Caki2 (cell line): ENCODE data around the gene COL5A1. TPM values are rescaled to one million over a fixed set of nuclear protein-coding genes. Genes with fewer than 3 reads are reported as not detected.

ENCODE experiments used
- DNase-seq: peaks from one replicate; pipeline ENCODE4 v3.0.0-alpha.2; 2015; ENCODE audit warnings: low read depth
- in situ Hi-C: cut with HindIII; loops from 2 replicates; pipeline ENCODE4 v1.10.0; 2016; ENCODE audit warnings: low sequenced_read_pairs, low pct_unique_long_range_greater_than_20kb, mixed read lengths
- total RNA-seq: library from RNA; depleted of rRNA; stranded (reverse); fragments of >200 nt; shearing (Covaris generic); gene quantifications from 2 replicates; pipeline ENCODE4 v1.2.3, GENCODE V29; 2014; ENCODE audit warnings: low replicate concordance; rRNA removed

Gene COL5A1
- total RNA-seq: 21.3 and 30.8 TPM in 2 replicates

GRCh38 chr9:134641173-134641989 lies at the start of gene COL5A1:
TSS of gene COL5A1 (plus strand) at chr9:134641803. CDS start at chr9:134642188, 385 bp downstream.
- in situ Hi-C loops: no loop called here
- peak; percentile 90 for DNase-seq

GRCh38 chr9:134592018-134592818 lies 49.4 kb upstream of the COL5A1 start:
- no peak for DNase-seq
- in situ Hi-C loops: no loop called here

DNA sequence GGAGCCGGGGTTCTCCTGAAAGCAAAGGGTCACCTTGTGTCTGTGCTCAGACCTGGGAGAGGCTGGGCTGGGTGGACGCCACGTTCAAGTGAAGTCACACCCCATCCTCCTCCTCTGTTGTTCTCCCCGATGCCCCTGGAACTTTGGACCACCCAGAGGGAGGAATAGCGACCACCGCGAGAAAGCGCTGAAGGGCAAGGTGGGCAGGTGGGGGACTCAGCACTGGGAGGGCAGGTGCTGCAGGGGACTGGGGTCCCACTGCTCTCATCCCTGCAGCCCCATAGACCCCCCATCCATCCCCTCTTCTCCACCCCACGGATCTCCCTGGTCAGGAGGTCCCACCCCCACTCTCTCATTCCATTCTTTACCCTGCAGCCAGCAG lies 48.8 kb upstream of the COL5A1 start:
- DNase-seq: no peak
- in situ Hi-C loops: no loop called here

- no peak for DNase-seq
- in situ Hi-C loops: no loop called here
Measured at GRCh38 chr9:134593286-134594077, 48.1 kb upstream of the COL5A1 start.

DNA sequence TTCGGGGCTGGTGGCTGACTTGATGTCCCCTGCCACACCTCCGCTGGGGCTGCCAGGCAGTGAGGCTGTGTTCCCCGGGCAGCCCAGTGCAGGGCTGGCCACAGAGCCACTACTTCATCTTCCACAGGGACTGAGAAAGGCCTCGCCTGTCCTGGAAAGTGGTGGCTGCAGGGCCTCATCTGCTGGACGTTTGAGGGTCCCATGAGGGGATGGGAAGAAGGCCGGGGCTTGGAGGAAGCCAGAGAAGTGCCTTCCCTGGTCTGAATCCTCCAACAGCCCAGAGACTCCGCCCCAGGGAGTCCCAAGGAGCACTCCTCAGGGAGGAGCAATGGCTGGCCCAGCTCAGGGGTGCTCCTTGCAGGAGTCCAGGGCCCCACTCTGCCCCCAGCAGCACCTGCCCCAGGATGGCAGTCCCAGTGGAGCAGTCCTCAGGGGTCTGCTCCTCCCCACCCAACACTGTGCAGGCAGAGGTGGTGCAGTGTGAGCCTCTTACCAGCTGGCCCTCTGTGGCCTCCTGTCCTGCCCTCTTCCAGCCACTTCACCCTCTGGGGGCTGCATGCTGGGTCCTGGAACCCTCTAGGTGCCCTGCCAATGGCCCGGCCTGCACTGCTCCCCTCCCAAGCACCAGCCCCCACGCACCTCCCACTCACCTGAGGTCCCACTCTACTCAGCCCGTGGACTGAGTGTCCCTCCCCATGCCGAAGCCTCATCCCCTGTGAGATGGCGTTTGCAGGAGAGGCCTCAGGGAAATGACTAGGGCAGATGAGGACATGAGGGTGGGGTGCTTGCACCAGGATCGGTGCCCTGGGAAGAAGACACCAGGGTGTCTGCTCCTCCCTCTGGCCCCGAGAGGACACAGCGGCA lies 47.3 kb upstream of the COL5A1 start:
- in situ Hi-C loops: no loop called here
- DNase-seq: no peak

DNA sequence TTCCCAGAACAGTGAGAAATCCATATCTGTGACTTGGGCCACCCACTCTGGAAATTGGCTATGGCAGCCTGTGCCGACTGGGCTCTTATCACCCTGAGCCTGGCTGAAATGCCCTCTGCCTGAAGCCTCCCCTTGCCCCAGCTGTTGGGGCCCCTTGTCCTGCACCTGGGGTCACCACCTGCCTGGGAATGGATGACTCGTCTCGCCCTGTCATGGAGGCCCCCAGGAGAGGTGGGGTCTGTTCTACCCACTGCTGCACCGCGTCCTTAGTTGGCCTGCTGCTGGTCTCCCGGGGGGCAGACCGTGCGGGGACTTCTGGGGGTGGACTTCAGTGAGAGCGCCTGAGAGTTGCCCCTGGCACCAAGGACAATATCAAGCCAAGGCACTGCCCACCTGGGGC lies 46.6 kb upstream of the COL5A1 start:
- in situ Hi-C loops: no loop called here
- no peak for DNase-seq

DNA sequence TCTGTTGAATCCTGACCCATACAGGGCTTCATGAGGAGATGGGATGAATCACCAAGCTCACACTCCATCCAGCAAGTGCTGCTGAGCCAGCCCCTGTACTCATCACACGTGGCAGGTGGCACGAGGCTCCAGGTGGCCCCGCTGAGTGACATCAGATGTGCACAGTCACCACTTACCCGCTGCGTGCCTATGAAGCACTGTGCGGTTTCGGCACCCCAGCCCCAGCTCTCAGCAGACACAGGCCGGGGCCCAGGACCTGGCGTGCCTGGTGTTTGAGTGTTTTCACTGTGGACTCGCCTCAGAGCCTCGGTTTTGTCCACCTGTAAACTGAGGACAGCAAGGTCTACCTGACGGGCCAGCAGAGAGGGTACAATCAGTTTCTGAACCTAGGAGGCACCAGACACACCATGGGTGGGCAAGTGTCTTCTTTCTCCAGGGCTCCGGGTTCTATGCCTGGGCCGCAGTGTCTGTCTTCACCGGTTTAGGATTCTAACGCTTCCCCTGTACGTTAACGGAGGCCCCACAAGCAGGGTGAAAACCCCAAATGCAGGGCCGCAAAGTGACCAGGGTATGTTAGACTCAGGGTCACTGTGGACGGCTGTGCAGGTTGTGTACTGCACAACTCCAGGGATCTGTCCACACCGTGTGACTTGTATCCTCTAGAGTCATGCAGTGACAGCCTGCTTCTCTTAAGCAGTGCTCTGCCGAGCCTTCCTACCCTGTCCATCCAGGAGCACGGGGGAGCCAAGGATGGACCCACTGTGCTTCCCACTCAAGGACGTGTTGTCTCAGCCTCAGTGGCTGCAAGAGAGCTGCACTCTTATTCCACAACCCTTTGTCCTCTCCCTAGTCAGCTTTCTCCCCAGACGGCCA lies 44.3 kb upstream of the COL5A1 start:
- in situ Hi-C loops: no loop called here
- DNase-seq: no peak

- in situ Hi-C loops: no loop called here
- no peak for DNase-seq
Measured at GRCh38 chr9:134597957-134598883, 43.4 kb upstream of the COL5A1 start.

GRCh38 chr9:134598884-134599245 lies 42.7 kb upstream of the COL5A1 start:
- in situ Hi-C loops: no loop called here
- DNase-seq: no peak

- DNase-seq: no peak
- in situ Hi-C loops: no loop called here
Measured at GRCh38 chr9:134600371-134600770, 41.2 kb upstream of the COL5A1 start.

DNA sequence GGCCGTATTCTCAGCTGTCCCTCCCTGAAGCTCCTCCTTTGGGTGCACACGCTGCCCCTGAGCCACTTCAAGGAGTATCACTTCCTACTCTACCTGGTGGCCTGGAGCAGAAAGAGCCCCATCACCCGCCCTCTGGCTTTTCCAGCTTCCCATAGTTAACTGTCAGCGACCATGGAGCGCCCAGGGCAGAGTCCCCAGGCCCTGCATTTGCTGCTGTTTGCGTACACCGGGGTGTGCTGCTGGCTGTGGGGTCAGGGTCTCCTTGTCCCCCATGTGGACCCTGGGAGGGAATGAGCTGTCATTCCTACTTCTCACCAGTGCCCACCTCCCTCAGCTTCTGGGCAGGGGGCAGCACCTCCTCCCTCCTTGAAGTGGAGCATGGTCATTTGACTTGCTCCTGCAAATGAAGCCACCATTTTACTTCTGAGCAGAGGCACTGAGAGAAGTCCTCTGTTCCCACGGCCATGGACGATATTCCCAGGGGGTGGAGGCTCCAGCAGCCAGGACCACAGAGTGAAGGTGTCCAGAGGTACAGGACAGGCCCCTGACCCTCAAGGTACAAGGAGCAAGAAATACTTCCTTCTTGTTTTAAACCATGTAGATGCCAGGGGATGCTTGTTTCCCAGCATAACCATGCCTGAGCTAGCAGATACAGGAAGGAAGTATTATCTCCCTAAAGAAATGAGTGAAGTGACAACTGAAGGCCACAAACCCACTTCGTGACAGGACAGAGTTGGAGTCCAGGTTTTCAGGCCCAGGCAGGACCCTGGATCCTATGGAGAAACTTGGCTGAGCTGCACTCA lies 40.6 kb upstream of the COL5A1 start:
- DNase-seq: no peak
- in situ Hi-C loops: no loop called here

DNA sequence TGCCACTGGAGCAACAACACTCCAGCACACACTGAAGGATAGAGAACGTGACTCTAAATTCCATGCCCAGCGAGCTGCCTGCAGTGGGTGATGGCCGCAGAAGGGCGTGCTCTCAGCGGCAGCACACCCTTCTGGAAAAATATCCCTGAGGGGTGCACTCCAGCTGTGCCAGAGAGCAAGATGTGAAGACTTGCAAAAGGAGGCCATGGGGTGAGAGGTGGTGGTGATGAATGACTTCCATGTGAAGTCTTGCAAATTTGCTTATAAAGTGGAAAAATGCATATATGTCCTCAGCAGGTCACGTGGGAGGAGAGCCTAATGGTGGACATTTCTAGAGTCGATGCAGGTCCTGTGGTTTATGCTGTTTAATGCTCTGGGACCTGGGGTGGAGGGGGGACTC lies 39.8 kb upstream of the COL5A1 start:
- no peak for DNase-seq
- in situ Hi-C loops: no loop called here

DNA sequence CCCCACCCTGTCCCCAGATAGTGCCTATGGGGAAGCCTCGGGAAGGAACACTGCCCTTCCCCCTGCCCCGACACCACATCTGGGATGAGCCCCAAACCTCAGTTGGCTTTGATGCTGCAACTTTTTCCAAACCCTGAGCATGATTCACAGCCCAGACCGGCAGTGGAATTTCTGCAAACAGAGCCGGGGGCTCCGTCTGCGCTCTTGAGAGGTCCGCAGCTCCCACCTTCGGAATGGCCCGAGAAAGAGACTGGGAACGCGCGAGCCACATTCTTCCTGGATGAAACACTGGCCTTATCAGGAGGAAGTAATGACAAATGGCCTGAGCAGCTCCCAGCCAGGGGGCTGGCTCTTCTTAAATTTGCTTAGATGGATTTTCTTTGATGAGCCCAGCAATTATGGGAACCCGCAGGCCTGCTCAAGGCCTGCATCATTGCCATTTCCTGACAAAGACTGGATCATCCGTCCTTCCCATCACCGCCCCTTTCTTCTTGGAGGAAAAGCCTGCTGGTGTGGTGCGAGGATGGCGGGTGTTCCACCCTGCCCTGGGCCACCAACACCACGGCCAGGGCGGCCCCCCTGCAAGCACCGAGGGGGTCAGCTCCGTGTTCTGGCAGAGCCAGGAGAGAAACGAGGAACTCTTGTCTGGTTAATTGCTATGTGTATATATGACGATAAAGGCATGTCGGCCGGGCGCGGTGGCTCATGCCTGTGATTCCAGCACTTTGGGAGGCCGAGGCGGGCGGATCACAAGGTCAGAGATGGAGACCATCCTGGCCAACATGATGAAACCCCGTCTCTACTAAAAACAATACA lies 38.8 kb upstream of the COL5A1 start:
- DNase-seq: peak; percentile 65
- in situ Hi-C loops: no loop called here

DNA sequence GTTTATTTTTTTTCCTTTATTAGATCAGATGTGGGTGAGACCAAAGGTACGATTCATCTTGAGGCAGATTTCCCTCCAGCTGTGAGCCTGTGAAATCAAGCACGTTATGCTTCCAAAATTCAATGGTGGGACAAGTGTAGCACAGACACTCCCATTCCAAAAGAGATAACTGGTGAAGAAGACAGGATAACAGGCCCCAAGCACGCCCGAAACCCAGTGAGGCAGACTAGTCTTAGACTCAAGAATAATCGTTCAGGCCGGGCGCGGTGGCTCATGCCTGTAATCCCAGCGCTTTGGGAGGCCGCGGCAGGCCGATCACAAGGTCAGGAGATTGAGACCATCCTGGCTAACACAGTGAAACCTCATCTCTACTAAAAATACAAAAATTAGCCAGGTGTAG lies 36.8 kb upstream of the COL5A1 start:
- in situ Hi-C loops: no loop called here
- DNase-seq: no peak
